Endometrial microvascular endothelial cells (primary cell): ENCODE results near the gene BMS1. TPM values are rescaled to one million over a fixed set of nuclear protein-coding genes. Genes with fewer than 3 reads are reported as not detected.
"Not testable (repeated sequence)": the region's sequence is repeated elsewhere in the genome, so short reads cannot be mapped to it uniquely, and the experiment has no call there.

ENCODE experiments used
- in situ Hi-C: cut with HindIII; loops from 2 replicates; pipeline ENCODE4 v1.10.0; 2017; ENCODE audit warnings: low sequenced_read_pairs, low pct_unique_long_range_greater_than_20kb; ENCODE audit errors: inconsistent ontology term
- total RNA-seq: library from RNA; depleted of rRNA; stranded (reverse); fragments of >200 nt; gene quantifications from one replicate; pipeline ENCODE4 v1.2.3, GENCODE V29; 2015; ENCODE audit errors: inconsistent ontology term

Gene BMS1
- total RNA-seq, 1 donor from 2014 or later = 15.1 TPM

- in situ Hi-C loops = not testable (repeated sequence)
Measured at GRCh38 chr10:42844810-42845209, 62.2 kb downstream of the BMS1 start.

- in situ Hi-C loops = not testable (repeated sequence)
Measured at GRCh38 chr10:42847261-42847660, 64.7 kb downstream of the BMS1 start.

- in situ Hi-C loops = no loop called here
Measured at GRCh38 chr10:42850931-42851330, 68.3 kb downstream of the BMS1 start.

- in situ Hi-C loops = no loop called here
Measured at GRCh38 chr10:42859256-42859655, 76.7 kb downstream of the BMS1 start.

GRCh38 chr10:42860016-42860415, 77.4 kb downstream of the BMS1 start:
- in situ Hi-C loops = not testable (repeated sequence)

- in situ Hi-C loops = not testable (repeated sequence)
Measured at GRCh38 chr10:42862801-42863200, 80.2 kb downstream of the BMS1 start.

GRCh38 chr10:42864575-42864974, 82.0 kb downstream of the BMS1 start:
- in situ Hi-C loops = no loop called here

GRCh38 chr10:42865716-42866114, 83.1 kb downstream of the BMS1 start:
- in situ Hi-C loops = no loop called here

GRCh38 chr10:42866115-42866995, 83.8 kb downstream of the BMS1 start:
- in situ Hi-C loops = no loop called here

- in situ Hi-C loops = no loop called here
Measured at GRCh38 chr10:42867571-42867970, 85.0 kb downstream of the BMS1 start.

- in situ Hi-C loops = no loop called here
Measured at GRCh38 chr10:42868530-42868929, 85.9 kb downstream of the BMS1 start.

GRCh38 chr10:42869977-42870350, 87.4 kb downstream of the BMS1 start:
- in situ Hi-C loops = no loop called here

GRCh38 chr10:42871138-42871641, 88.6 kb downstream of the BMS1 start:
- in situ Hi-C loops = not testable (repeated sequence)

GRCh38 chr10:42871823-42872222, 89.2 kb downstream of the BMS1 start:
- in situ Hi-C loops = no loop called here

GRCh38 chr10:42872865-42873435, 90.4 kb downstream of the BMS1 start:
- in situ Hi-C loops = no loop called here

GRCh38 chr10:42874713-42875387, 92.3 kb downstream of the BMS1 start:
- in situ Hi-C loops = no loop called here

GRCh38 chr10:42875388-42875755, 92.8 kb downstream of the BMS1 start:
- in situ Hi-C loops = no loop called here

GRCh38 chr10:42875798-42876341, 93.3 kb downstream of the BMS1 start:
- in situ Hi-C loops = no loop called here

GRCh38 chr10:42876476-42876875, 93.9 kb downstream of the BMS1 start:
- in situ Hi-C loops = no loop called here
